HCT116 (cell line): ENCODE data around the gene HDGFL3. TPM values are rescaled to one million over a fixed set of nuclear protein-coding genes. Genes with fewer than 3 reads are reported as not detected.

ENCODE experiments used
- ATAC-seq: fragments of 200-7000 bp; cut with Tn5 transposase; 2 replicates; pipeline ENCODE4 v1.9.1; 2020; ENCODE audit warnings: mild to moderate bottlenecking, moderate library complexity
- BruUV-seq: library from RNA; stranded (reverse); fragments of 400-500 nt; replicated peaks from 2 replicates; lab custom pipeline; 2021; lab: Mats Ljungman, UMichigan
- CTCF ChIA-PET: fragments of 300-600 bp; sonication (Branson Sonifier 250); formaldehyde crosslinking; loops from one replicate; lab custom pipeline; 2021; ENCODE audit warnings: antibody characterized with exemption; lab: Charles Lee
- POLR2A ChIA-PET: fragments of 300-600, 350-600 bp; sonication (Branson Sonifier 250); formaldehyde crosslinking; loops from one replicate; lab custom pipeline; 2021; ENCODE audit warnings: antibody characterized with exemption; lab: Charles Lee
- RAD21 ChIA-PET, 2 experiments: fragments of 300-600 bp; sonication (Branson Sonifier 250); formaldehyde crosslinking; loops; one replicate each; lab custom pipeline; 2023; ENCODE audit warnings: low total read pairs in 2 of 2; ENCODE audit not compliant: uncharacterized antibody in 2 of 2, unreplicated experiment in 2 of 2, low non-redundant PET in 1 of 2; lab: Charles Lee
- DNase-seq: peaks from one replicate; pipeline ENCODE4 v3.0.0-alpha.2; 2010; ENCODE audit warnings: low read depth, low spot score
- H2AFZ ChIP-seq: fragments of 200-600 bp; shearing (Covaris generic), sonication (generic); 2 replicates; pipeline ENCODE4 v1.6.1; 2017; ENCODE audit warnings: low read depth, mixed run types, mixed read lengths, antibody characterized with exemption, low read length; ENCODE audit not compliant: poor library complexity, severe bottlenecking
- H3K27ac ChIP-seq: 2 replicates; pipeline ENCODE4 v1.5.1; 2012; ENCODE audit warnings: low read depth, low read length
- H3K27me3 ChIP-seq: fragments of 200-600 bp; sonication (generic); 2 replicates; pipeline ENCODE4 v1.6.1; 2016; ENCODE audit warnings: mixed run types, low read length, mixed read lengths; ENCODE audit not compliant: insufficient read depth
- H3K36me3 ChIP-seq, 2 experiments: fragments of 200-500 bp in 1 of 2; fragments of 200-600 bp in 1 of 2; sonication (Bioruptor generic) in 1 of 2; sonication (generic) in 1 of 2; 2 replicates each; pipeline versions ENCODE4 v1.5.1 to v1.6.1; 2014 to 2016; ENCODE audit warnings: low read length in 2 of 2, inconsistent platforms in 1 of 2, mixed read lengths in 1 of 2, mixed run types in 1 of 2; ENCODE audit not compliant: insufficient read depth in 2 of 2, control insufficient read depth in 1 of 2
- H3K4me1 ChIP-seq, 2 experiments: fragments of 200-600 bp in 1 of 2; sonication (generic) in 1 of 2; 2 replicates each; pipeline versions ENCODE4 v1.5.1 to v1.6.1; 2012 to 2017; ENCODE audit warnings: low read length in 2 of 2, inconsistent platforms in 1 of 2, mild to moderate bottlenecking in 1 of 2, mixed read lengths in 1 of 2, mixed run types in 1 of 2, moderate library complexity in 1 of 2; ENCODE audit not compliant: insufficient read depth in 2 of 2, control insufficient read depth in 1 of 2
- H3K4me2 ChIP-seq: fragments of 200-600 bp; sonication (generic); 2 replicates; pipeline ENCODE4 v1.6.1; 2017; ENCODE audit warnings: mixed run types, low read length, mixed read lengths
- H3K4me3 ChIP-seq, 2 experiments: fragments of 200-600 bp in 1 of 2; sonication (generic) in 1 of 2; replicated peaks in 1 of 2; 2 replicates each; pipeline ENCODE4 v1.5.1; 2011 to 2016; ENCODE audit warnings: low read length in 2 of 2, control low read depth in 1 of 2, low read depth in 1 of 2, mild to moderate bottlenecking in 1 of 2, mixed read lengths in 1 of 2, mixed run types in 1 of 2
- H3K79me2 ChIP-seq: fragments of 200-600 bp; sonication (generic); 2 replicates; pipeline ENCODE4 v1.6.1; 2017; ENCODE audit warnings: mild to moderate bottlenecking, mixed run types, low read length, moderate library complexity, mixed read lengths; ENCODE audit not compliant: insufficient read depth
- H3K9ac ChIP-seq: fragments of 200-600 bp; sonication (generic); 2 replicates; pipeline ENCODE4 v1.6.1; 2016; ENCODE audit warnings: low read length, mixed read lengths
- H3K9me2 ChIP-seq: fragments of 200-600 bp; sonication (generic), shearing (Covaris generic); 2 replicates; pipeline ENCODE4 v1.6.1; 2017; ENCODE audit warnings: mixed run types, mild to moderate bottlenecking, moderate library complexity; ENCODE audit not compliant: insufficient read depth
- H3K9me3 ChIP-seq, 2 experiments: fragments of 200-500 bp in 1 of 2; fragments of 200-600 bp in 1 of 2; sonication (Bioruptor generic) in 1 of 2; sonication (generic) in 1 of 2; 2 replicates each; pipeline ENCODE4 v1.6.1; 2014 to 2017; ENCODE audit warnings: low read length in 2 of 2, mixed read lengths in 2 of 2, inconsistent platforms in 1 of 2, low read depth in 1 of 2, mild to moderate bottlenecking in 1 of 2, mixed run types in 1 of 2, moderate library complexity in 1 of 2; ENCODE audit not compliant: control insufficient read depth in 1 of 2, insufficient read depth in 1 of 2
- H4K20me1 ChIP-seq: fragments of 200-600 bp; sonication (generic), shearing (Covaris generic); 2 replicates; pipeline ENCODE4 v1.6.1; 2017; ENCODE audit warnings: mixed run types, mild to moderate bottlenecking, moderate library complexity; ENCODE audit not compliant: insufficient read depth
- ATF3 ChIP-seq: IDR thresholded peaks from 2 replicates; pipeline ENCODE4 v1.6.1; 2012
- CBX3 ChIP-seq: IDR thresholded peaks from 2 replicates; pipeline ENCODE4 v1.6.1; 2012; ENCODE audit warnings: low read depth
- CEBPB ChIP-seq: IDR thresholded peaks from 2 replicates; pipeline ENCODE4 v1.6.1; 2012; ENCODE audit warnings: low read depth
- CTCF ChIP-seq, 3 experiments: fragments of 200-600 bp in 1 of 3; sonication (generic) in 1 of 3; IDR thresholded peaks in 2 of 3; conservative IDR thresholded peaks in 1 of 3; 2 replicates each; pipeline ENCODE4 v1.5.1; 2012 to 2017; ENCODE audit warnings: low read depth in 2 of 3, low read length in 2 of 3, antibody characterized with exemption in 1 of 3, borderline replicate concordance in 1 of 3, control low read depth in 1 of 3, mild to moderate bottlenecking in 1 of 3, mixed read lengths in 1 of 3, mixed run types in 1 of 3, moderate library complexity in 1 of 3; ENCODE audit not compliant: insufficient read depth in 1 of 3
- EZH2 ChIP-seq: fragments of 200-600 bp; sonication (generic); IDR thresholded peaks from 2 replicates; pipeline ENCODE4 v1.6.1; 2017; ENCODE audit warnings: antibody characterized with exemption, mixed run types
- FOSL1 ChIP-seq: IDR thresholded peaks from 2 replicates; pipeline ENCODE4 v1.6.1; 2012; ENCODE audit warnings: low read depth
- JUND ChIP-seq: IDR thresholded peaks from 2 replicates; pipeline ENCODE4 v1.6.1; 2012
- POLR2A ChIP-seq: IDR thresholded peaks from 2 replicates; pipeline ENCODE4 v1.7.0; 2011; ENCODE audit warnings: borderline replicate concordance; ENCODE audit not compliant: insufficient read depth, insufficient read length; ENCODE audit errors: extremely low read depth
- RAD21 ChIP-seq: IDR thresholded peaks from 2 replicates; pipeline ENCODE4 v1.6.1; 2012; ENCODE audit warnings: low read depth, mild to moderate bottlenecking
- SIN3A ChIP-seq: IDR thresholded peaks from 2 replicates; pipeline ENCODE4 v1.6.1; 2012; ENCODE audit warnings: low read depth
- SP1 ChIP-seq: IDR thresholded peaks from 2 replicates; pipeline ENCODE4 v1.6.1; 2012; ENCODE audit warnings: low read depth
- SRF ChIP-seq: IDR thresholded peaks from 2 replicates; pipeline ENCODE4 v1.6.1; 2012; ENCODE audit warnings: low read depth
- ZFX ChIP-seq: fragments of 450-650 bp; IDR thresholded peaks from 2 replicates; pipeline ENCODE4 v1.6.1; 2017
- ZNF274 ChIP-seq: fragments of 200-500 bp; sonication (Bioruptor generic); IDR thresholded peaks from 2 replicates; pipeline ENCODE4 v1.6.1; 2014; ENCODE audit warnings: mild to moderate bottlenecking, low read depth, low read length, inconsistent platforms
- intact Hi-C: fragments of 100-400 bp; cut with micrococcal nuclease; formaldehyde crosslinking; loops from 2 replicates; pipeline ENCODE4 v1.10.0; 2022
- total RNA-seq: library from RNA; stranded (reverse); gene quantifications from one replicate; pipeline ENCODE4 v1.2.1, GENCODE V29; 2021; ENCODE audit not compliant: unreplicated experiment
- TF ChIP-seq, protein P1 (sequence below): IDR thresholded peaks from 2 replicates; pipeline ENCODE4 v1.6.1; 2011; ENCODE audit warnings: mild to moderate bottlenecking, low read length, moderate library complexity; ENCODE audit not compliant: insufficient replicate concordance; ENCODE audit errors: extremely low read depth
- TF ChIP-seq, protein P2 (sequence below): IDR thresholded peaks from 2 replicates; pipeline ENCODE4 v1.6.1; 2012; ENCODE audit warnings: low read depth

The HDGFL3 gene
- total RNA-seq, 1 experiment from 2014 or later = 0.64 TPM

- no peak overlapping the region for H3K4me3 ChIP-seq
- POLR2A ChIA-PET = no interaction called here
- DNase-seq (no peak), ATAC-seq (no peak)
- no peak overlapping the region for H3K27ac ChIP-seq
- H3K9me3 ChIP-seq = no peaks in the 10 kb centered on the region
- no peaks in the 10 kb centered on the region for H3K36me3 ChIP-seq
- H4K20me1 ChIP-seq = no peaks in the 10 kb centered on the region
- H3K4me1 ChIP-seq = no peaks in the 10 kb centered on the region
- RAD21 ChIA-PET = no interaction called here
- TF ChIP-seq SIN3A = no peak
- TF ChIP-seq SP1 = no peak
- TF ChIP-seq POLR2A = no peak
- TF ChIP-seq EZH2 = no peak
- TF ChIP-seq, protein P1, sequence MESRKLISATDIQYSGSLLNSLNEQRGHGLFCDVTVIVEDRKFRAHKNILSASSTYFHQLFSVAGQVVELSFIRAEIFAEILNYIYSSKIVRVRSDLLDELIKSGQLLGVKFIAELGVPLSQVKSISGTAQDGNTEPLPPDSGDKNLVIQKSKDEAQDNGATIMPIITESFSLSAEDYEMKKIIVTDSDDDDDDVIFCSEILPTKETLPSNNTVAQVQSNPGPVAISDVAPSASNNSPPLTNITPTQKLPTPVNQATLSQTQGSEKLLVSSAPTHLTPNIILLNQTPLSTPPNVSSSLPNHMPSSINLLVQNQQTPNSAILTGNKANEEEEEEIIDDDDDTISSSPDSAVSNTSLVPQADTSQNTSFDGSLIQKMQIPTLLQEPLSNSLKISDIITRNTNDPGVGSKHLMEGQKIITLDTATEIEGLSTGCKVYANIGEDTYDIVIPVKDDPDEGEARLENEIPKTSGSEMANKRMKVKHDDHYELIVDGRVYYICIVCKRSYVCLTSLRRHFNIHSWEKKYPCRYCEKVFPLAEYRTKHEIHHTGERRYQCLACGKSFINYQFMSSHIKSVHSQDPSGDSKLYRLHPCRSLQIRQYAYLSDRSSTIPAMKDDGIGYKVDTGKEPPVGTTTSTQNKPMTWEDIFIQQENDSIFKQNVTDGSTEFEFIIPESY = no peak
- no peak for TF ChIP-seq RAD21
- no peak for TF ChIP-seq CBX3
- no peak for TF ChIP-seq FOSL1
- TF ChIP-seq ZNF274 = no peak
- TF ChIP-seq CTCF (IDR thresholded peaks at IDR 0.05 in 2 of 3, conservative IDR thresholded peaks at IDR 0.05 in 1 of 3; ENCODE audit: borderline replicate concordance in 1 of 3, insufficient read depth in 1 of 3, low read depth in 2 of 3, low read length in 2 of 3) = no peak
- no peak for TF ChIP-seq ZFX
- TF ChIP-seq CEBPB = no peak
- TF ChIP-seq SRF = no peak
- TF ChIP-seq JUND = no peak
- TF ChIP-seq ATF3 = no peak
- TF ChIP-seq, protein P2, sequence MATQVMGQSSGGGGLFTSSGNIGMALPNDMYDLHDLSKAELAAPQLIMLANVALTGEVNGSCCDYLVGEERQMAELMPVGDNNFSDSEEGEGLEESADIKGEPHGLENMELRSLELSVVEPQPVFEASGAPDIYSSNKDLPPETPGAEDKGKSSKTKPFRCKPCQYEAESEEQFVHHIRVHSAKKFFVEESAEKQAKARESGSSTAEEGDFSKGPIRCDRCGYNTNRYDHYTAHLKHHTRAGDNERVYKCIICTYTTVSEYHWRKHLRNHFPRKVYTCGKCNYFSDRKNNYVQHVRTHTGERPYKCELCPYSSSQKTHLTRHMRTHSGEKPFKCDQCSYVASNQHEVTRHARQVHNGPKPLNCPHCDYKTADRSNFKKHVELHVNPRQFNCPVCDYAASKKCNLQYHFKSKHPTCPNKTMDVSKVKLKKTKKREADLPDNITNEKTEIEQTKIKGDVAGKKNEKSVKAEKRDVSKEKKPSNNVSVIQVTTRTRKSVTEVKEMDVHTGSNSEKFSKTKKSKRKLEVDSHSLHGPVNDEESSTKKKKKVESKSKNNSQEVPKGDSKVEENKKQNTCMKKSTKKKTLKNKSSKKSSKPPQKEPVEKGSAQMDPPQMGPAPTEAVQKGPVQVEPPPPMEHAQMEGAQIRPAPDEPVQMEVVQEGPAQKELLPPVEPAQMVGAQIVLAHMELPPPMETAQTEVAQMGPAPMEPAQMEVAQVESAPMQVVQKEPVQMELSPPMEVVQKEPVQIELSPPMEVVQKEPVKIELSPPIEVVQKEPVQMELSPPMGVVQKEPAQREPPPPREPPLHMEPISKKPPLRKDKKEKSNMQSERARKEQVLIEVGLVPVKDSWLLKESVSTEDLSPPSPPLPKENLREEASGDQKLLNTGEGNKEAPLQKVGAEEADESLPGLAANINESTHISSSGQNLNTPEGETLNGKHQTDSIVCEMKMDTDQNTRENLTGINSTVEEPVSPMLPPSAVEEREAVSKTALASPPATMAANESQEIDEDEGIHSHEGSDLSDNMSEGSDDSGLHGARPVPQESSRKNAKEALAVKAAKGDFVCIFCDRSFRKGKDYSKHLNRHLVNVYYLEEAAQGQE = no peak
- H3K4me2 ChIP-seq = no peak overlapping the region
- BruUV-seq = no TSS peak
- no peaks in the 10 kb centered on the region for H3K9me2 ChIP-seq
- H3K27me3 ChIP-seq = no peaks in the 10 kb centered on the region
- intact Hi-C loops = no loop called here
- CTCF ChIA-PET = no interaction called here
- no peak overlapping the region for H3K9ac ChIP-seq
- H2AFZ ChIP-seq = no peak overlapping the region
- no peaks in the 10 kb centered on the region for H3K79me2 ChIP-seq
These were observed 8.3 kb downstream of the HDGFL3 start for GRCh38 chr15:83199288-83199687.
